HepG2 (cell line): ENCODE measurements around the gene GPATCH8. TPM values are rescaled to one million over a fixed set of nuclear protein-coding genes. Genes with fewer than 3 reads are reported as not detected.
A peak's percentile ranks its signal among the peaks of the same experiment; 100 is the strongest.

Source experiments
- ATAC-seq: fragments of 200-7000 bp; cut with Tn5 transposase; 3 replicates; pipeline ENCODE4 v1.9.1; 2020; ENCODE audit warnings: mild to moderate bottlenecking, moderate library complexity
- BruUV-seq: library from RNA; stranded (reverse); fragments of 400-500 nt; replicated peaks from 2 replicates; lab custom pipeline; 2021; lab: Mats Ljungman, UMichigan
- CTCF ChIA-PET: fragments of 300-600 bp; formaldehyde crosslinking; extraction: SDS; loops from one replicate; lab custom pipeline; 2021; ENCODE audit warnings: low total read pairs, inconsistent platforms, low intra/inter-chr PET ratio; lab: Yijun Ruan, JAX
- POLR2A ChIA-PET: fragments of 350-600 bp; sonication (Branson Sonifier 250); formaldehyde crosslinking; loops from one replicate; lab custom pipeline; 2020; ENCODE audit warnings: antibody characterized with exemption, inconsistent platforms; lab: Yijun Ruan, JAX
- DNase-seq: peaks from one replicate; pipeline ENCODE4 v3.0.0-alpha.2; 2015; ENCODE audit warnings: low spot score
- FAIRE-seq: peaks from 3 replicates; lab custom pipeline; 2011; peaks lifted over from hg19 to GRCh38; lab: Jason Lieb, UNC
- H2AFZ ChIP-seq: one replicate; pipeline ENCODE4 v1.6.1; 2011; ENCODE audit warnings: low read length, inconsistent platforms
- H3K27ac ChIP-seq: fragments of 300-600 bp; 3 replicates; pipeline ENCODE4 v1.8.0; 2011; ENCODE audit warnings: mixed run types, mild to moderate bottlenecking, mixed read lengths, low read length, inconsistent platforms; ENCODE audit not compliant: insufficient read depth; ENCODE audit errors: extremely low read length
- H3K27me3 ChIP-seq, 2 experiments: fragments of 200-600 bp in 1 of 2; 2 replicates in 1 of 2; 3 replicates in 1 of 2; pipeline versions ENCODE4 v1.6.0 to v1.8.0; 2011; ENCODE audit warnings: low read length in 2 of 2, mild to moderate bottlenecking in 2 of 2, moderate library complexity in 2 of 2, inconsistent platforms in 1 of 2; ENCODE audit not compliant: insufficient read depth in 2 of 2, control insufficient read depth in 1 of 2
- H3K36me3 ChIP-seq, 2 experiments: fragments of 200-600 bp in 1 of 2; replicated peaks in 1 of 2; 2 replicates in 1 of 2; 3 replicates in 1 of 2; pipeline versions ENCODE4 v1.5.1 to v1.8.0; 2011; ENCODE audit warnings: low read length in 2 of 2, inconsistent platforms in 1 of 2; ENCODE audit not compliant: insufficient read depth in 2 of 2, control insufficient read depth in 1 of 2
- H3K4me1 ChIP-seq: 2 replicates; pipeline ENCODE4 v1.5.1; 2012; ENCODE audit warnings: low read length, inconsistent platforms; ENCODE audit not compliant: insufficient read depth
- H3K4me2 ChIP-seq: 2 replicates; pipeline ENCODE4 v1.6.0; 2011; ENCODE audit warnings: low read depth, low read length, inconsistent platforms
- H3K4me3 ChIP-seq, 3 experiments: fragments of 200-600 bp in 1 of 3; sonication (generic), shearing (Covaris generic) in 1 of 3; replicated peaks in 1 of 3; 2 replicates each; pipeline ENCODE4 v1.5.1; 2011 to 2016; ENCODE audit warnings: low read length in 3 of 3, inconsistent platforms in 2 of 3, low read depth in 2 of 3, mild to moderate bottlenecking in 2 of 3, control low read depth in 1 of 3, mixed read lengths in 1 of 3; ENCODE audit not compliant: insufficient read depth in 1 of 3
- H3K79me2 ChIP-seq: one replicate; pipeline ENCODE4 v1.6.1; 2011; ENCODE audit warnings: low read length, inconsistent platforms; ENCODE audit not compliant: insufficient read depth
- H3K9ac ChIP-seq: 2 replicates; pipeline ENCODE4 v1.6.0; 2011; ENCODE audit warnings: mild to moderate bottlenecking, low read depth, low read length, inconsistent platforms; ENCODE audit not compliant: insufficient read depth
- H3K9me3 ChIP-seq: 2 replicates; pipeline ENCODE4 v1.5.1; 2012; ENCODE audit warnings: mild to moderate bottlenecking, low read length
- H4K20me1 ChIP-seq: 2 replicates; pipeline ENCODE4 v1.6.0; 2011; ENCODE audit warnings: inconsistent platforms, mild to moderate bottlenecking, low read length, moderate library complexity; ENCODE audit not compliant: insufficient read depth
- ATM ChIP-seq: fragments of 450-650 bp; IDR thresholded peaks from 2 replicates; pipeline ENCODE4 v1.7.1; 2017; ENCODE audit warnings: mild to moderate bottlenecking, borderline replicate concordance
- EHMT2 ChIP-seq: fragments of 200-600 bp; sonication (generic); IDR thresholded peaks from 2 replicates; pipeline ENCODE4 v1.7.0; 2017; ENCODE audit warnings: antibody characterized with exemption, low read depth, low read length, borderline replicate concordance
- HOXA5 ChIP-seq: sonication (generic); formaldehyde crosslinking; IDR thresholded peaks from 2 replicates; pipeline ENCODE4 v1.4.0; 2020; ENCODE audit warnings: missing genetic modification reagents
- MED1 ChIP-seq: sonication (generic); formaldehyde crosslinking; IDR thresholded peaks from 2 replicates; pipeline ENCODE4 v1.4.0; 2020; ENCODE audit warnings: missing genetic modification reagents
- MEIS1 ChIP-seq: sonication (generic); formaldehyde crosslinking; IDR thresholded peaks from 2 replicates; pipeline ENCODE4 v1.9.0; 2021; ENCODE audit warnings: mild to moderate bottlenecking, missing genetic modification reagents, moderate library complexity, borderline replicate concordance
- NFKB2 ChIP-seq: sonication (generic); formaldehyde crosslinking; IDR thresholded peaks from 2 replicates; pipeline ENCODE4 v1.4.0; 2020; ENCODE audit warnings: missing genetic modification reagents, borderline replicate concordance
- PAXIP1 ChIP-seq: sonication (generic); formaldehyde crosslinking; conservative IDR thresholded peaks from 2 replicates; pipeline ENCODE4 v1.4.0; 2020; ENCODE audit warnings: mild to moderate bottlenecking, missing genetic modification reagents, moderate library complexity
- RFX1 ChIP-seq: fragments of 450-650 bp; IDR thresholded peaks from 2 replicates; pipeline ENCODE4 v1.6.1; 2017
- RNF2 ChIP-seq: fragments of 450-650 bp; conservative IDR thresholded peaks from 2 replicates; pipeline ENCODE4 v1.6.1; 2016; ENCODE audit warnings: low read depth
- SMAD1 ChIP-seq: sonication (generic); formaldehyde crosslinking; IDR thresholded peaks from 2 replicates; pipeline ENCODE4 v1.4.0; 2020; ENCODE audit warnings: missing genetic modification reagents, low read depth, mild to moderate bottlenecking, borderline replicate concordance
- ZNF124 ChIP-seq: sonication (generic); formaldehyde crosslinking; IDR thresholded peaks from 2 replicates; pipeline ENCODE4 v1.4.0; 2020; ENCODE audit warnings: missing genetic modification reagents
- ZNF451 ChIP-seq: sonication (generic); formaldehyde crosslinking; IDR thresholded peaks from 2 replicates; pipeline ENCODE4 v1.5.0; 2020; ENCODE audit warnings: mild to moderate bottlenecking, missing genetic modification reagents
- ZNF562 ChIP-seq: sonication (generic); formaldehyde crosslinking; IDR thresholded peaks from 2 replicates; pipeline ENCODE4 v1.8.0; 2022; ENCODE audit warnings: missing genetic modification reagents, borderline replicate concordance
- ZNF652 ChIP-seq: IDR thresholded peaks from 2 replicates; pipeline ENCODE4 v1.6.1; 2016; ENCODE audit warnings: low read depth, borderline replicate concordance
- WGBS: methylation state at CpG from one replicate; pipeline ENCODE4 v1.1.6; 2017; ENCODE audit warnings: low lambda C conversion rate; 5-methylcytosine and 5-hydroxymethylcytosine counted together
- in situ Hi-C: cut with HindIII; loops from 2 replicates; pipeline ENCODE4 v1.10.0; 2017; ENCODE audit warnings: low pct_unique_long_range_greater_than_20kb; ENCODE audit not compliant: extremely low pct_ligation_motif_present
- intact Hi-C: fragments of 100-400 bp; cut with micrococcal nuclease; formaldehyde crosslinking; loops from one replicate; pipeline ENCODE4 v1.10.0; 2022; ENCODE audit not compliant: unreplicated experiment
- polyA plus RNA-seq, 8 experiments: library from polyadenylated mRNA; depleted of rRNA in 3 of 8; stranded (reverse) in 7 of 8; unstranded in 1 of 8; fragments of >200 nt; fragmentation: Illumina TruSeq in 4 of 8; extraction: Trizol in 4 of 8; gene quantifications; 2 replicates each; pipeline versions ENCODE4 v1.2.1 to v1.2.3, GENCODE V29; 2011 to 2016; ENCODE audit warnings: low read depth in 4 of 8, missing spikeins in 1 of 8, mixed read lengths in 1 of 8; ENCODE audit not compliant: insufficient read depth in 1 of 8
- total RNA-seq, 5 experiments: library from RNA; depleted of rRNA; stranded (reverse); fragments of >200 nt; fragmentation: Illumina TruSeq; extraction: Trizol; gene quantifications; 2 replicates each; pipeline ENCODE4 v1.2.3, GENCODE V29; 2016; ENCODE audit warnings: low read depth in 1 of 5
- TF ChIP-seq, protein P1 (sequence below): sonication (generic); formaldehyde crosslinking; IDR thresholded peaks from 2 replicates; pipeline ENCODE4 v1.8.0; 2022; ENCODE audit warnings: low read depth, missing genetic modification reagents
- TF ChIP-seq, protein P2 (sequence below): sonication (generic); formaldehyde crosslinking; IDR thresholded peaks from 2 replicates; pipeline ENCODE4 v1.5.0; 2020; ENCODE audit warnings: missing genetic modification reagents, mild to moderate bottlenecking, borderline replicate concordance
- TF ChIP-seq, protein P3 (sequence below): sonication (generic); formaldehyde crosslinking; IDR thresholded peaks from 2 replicates; pipeline ENCODE4 v1.8.1; 2023; ENCODE audit warnings: missing genetic modification reagents, inconsistent platforms, borderline replicate concordance

GPATCH8 gene
- total and polyA plus RNA-seq, 2 of the 13 experiments (the other 11 are each of a cell fraction or from before 2014, with no cell fraction given): 20.7 to 21.5 TPM

- 18% methylated on average over 20 of the region's 21 CpGs for WGBS
- POLR2A ChIA-PET: interaction anchor here (1.0 to 1.4 kb wide), 2 partner anchors 10 to 30 kb away, joined by 3 to 4 read pairs; no protein-coding TSS in a partner anchor
- Histone ChIP-seq H3K36me3 (no peaks in the 10 kb centered on the region), H3K4me1 (peaks cover 16% of the 10 kb centered on the region), H3K4me2 (peak overlapping the region; percentile 67), H3K27me3 (peaks cover 3 to 16% of the 10 kb centered on the region in 2 experiments; a peak in 2 of 5 replicates), H2AFZ (peak overlapping the region; percentile 69), H3K9me3 (no peaks in the 10 kb centered on the region), H3K9ac (peak overlapping the region; percentile 48), H3K27ac (no peak overlapping the region), H4K20me1 (no peaks in the 10 kb centered on the region), H3K79me2 (no peaks in the 10 kb centered on the region), H3K4me3 (peak overlapping the region; percentile 12 to 56 (median 17); a peak in 2 of 6 replicates)
- DNase-seq: peak; percentile 81
- FAIRE-seq: peak; percentile 94
- in situ Hi-C loops (loop anchor here (10.0 kb wide), 1 partner anchor 141 kb away; no protein-coding TSS in a partner anchor), intact Hi-C loops (loop anchor here (1.0 kb wide), 2 partner anchors 103 to 139 kb away; no protein-coding TSS in a partner anchor)
- BruUV-seq: no TSS peak
- CTCF ChIA-PET: interaction anchor here (0.7 to 3.2 kb wide), 5 partner anchors 9 to 331 kb away, joined by 3 to 30 read pairs (median 3); no protein-coding TSS in a partner anchor
- peak; percentile 96 for ATAC-seq
- TF ChIP-seq, protein P1, sequence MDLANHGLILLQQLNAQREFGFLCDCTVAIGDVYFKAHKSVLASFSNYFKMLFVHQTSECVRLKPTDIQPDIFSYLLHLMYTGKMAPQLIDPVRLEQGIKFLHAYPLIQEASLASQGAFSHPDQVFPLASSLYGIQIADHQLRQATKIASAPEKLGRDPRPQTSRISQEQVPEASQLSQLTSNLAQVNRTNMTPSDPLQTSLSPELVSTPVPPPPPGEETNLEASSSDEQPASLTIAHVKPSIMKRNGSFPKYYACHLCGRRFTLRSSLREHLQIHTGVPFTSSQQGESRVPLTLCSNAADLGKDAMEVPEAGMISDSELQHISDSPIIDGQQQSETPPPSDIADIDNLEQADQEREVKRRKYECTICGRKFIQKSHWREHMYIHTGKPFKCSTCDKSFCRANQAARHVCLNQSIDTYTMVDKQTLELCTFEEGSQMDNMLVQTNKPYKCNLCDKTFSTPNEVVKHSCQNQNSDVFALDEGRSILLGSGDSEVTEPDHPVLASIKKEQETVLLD (CRISPR knock-in tag): no peak
- 0 out of 2 replicates have a peak, but pooled peaks have one; percentile 61 for TF ChIP-seq MEIS1 (CRISPR knock-in tag)
- no peak for TF ChIP-seq ZNF562 (CRISPR knock-in tag)
- peak; percentile 74; the same call in 1 of the 2 replicates for TF ChIP-seq NFKB2 (CRISPR knock-in tag)
- no peak for TF ChIP-seq EHMT2
- TF ChIP-seq HOXA5 (CRISPR knock-in tag): peak; percentile 72; the same call in 1 of the 2 replicates
- TF ChIP-seq SMAD1 (CRISPR knock-in tag): no peak; the same call in 1 of the 2 replicates
- TF ChIP-seq RFX1: no peak
- no peak for TF ChIP-seq RNF2
- TF ChIP-seq MED1 (CRISPR knock-in tag): peak; percentile 58; the same call in 1 of the 2 replicates
- TF ChIP-seq PAXIP1 (CRISPR knock-in tag): no peak
- TF ChIP-seq, protein P2, sequence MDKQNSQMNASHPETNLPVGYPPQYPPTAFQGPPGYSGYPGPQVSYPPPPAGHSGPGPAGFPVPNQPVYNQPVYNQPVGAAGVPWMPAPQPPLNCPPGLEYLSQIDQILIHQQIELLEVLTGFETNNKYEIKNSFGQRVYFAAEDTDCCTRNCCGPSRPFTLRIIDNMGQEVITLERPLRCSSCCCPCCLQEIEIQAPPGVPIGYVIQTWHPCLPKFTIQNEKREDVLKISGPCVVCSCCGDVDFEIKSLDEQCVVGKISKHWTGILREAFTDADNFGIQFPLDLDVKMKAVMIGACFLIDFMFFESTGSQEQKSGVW (CRISPR knock-in tag): no peak
- no peak for TF ChIP-seq ZNF652 (CRISPR knock-in tag)
- no peak for TF ChIP-seq ZNF124 (CRISPR knock-in tag)
- TF ChIP-seq, protein P3, sequence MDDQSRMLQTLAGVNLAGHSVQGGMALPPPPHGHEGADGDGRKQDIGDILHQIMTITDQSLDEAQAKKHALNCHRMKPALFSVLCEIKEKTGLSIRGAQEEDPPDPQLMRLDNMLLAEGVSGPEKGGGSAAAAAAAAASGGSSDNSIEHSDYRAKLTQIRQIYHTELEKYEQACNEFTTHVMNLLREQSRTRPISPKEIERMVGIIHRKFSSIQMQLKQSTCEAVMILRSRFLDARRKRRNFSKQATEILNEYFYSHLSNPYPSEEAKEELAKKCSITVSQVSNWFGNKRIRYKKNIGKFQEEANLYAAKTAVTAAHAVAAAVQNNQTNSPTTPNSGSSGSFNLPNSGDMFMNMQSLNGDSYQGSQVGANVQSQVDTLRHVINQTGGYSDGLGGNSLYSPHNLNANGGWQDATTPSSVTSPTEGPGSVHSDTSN (CRISPR knock-in tag): no peak
- TF ChIP-seq ATM: no peak
- TF ChIP-seq ZNF451: no peak
Measured at GRCh38 chr17:44533533-44534246, 30.5 kb upstream of the GPATCH8 start.
